Renal pelvis (tissue), 4 donors: ENCODE results near the gene FBXL17. TPM values are rescaled to one million over a fixed set of nuclear protein-coding genes. Genes with fewer than 3 reads are reported as not detected.

Experiments used
- DNase-seq: peaks from one replicate; pipeline ENCODE4 v3.0.0-alpha.2; 2013
- polyA plus RNA-seq, 3 donors: library from polyadenylated mRNA; unstranded; fragments of 120-200 nt; gene quantifications; one replicate each; pipeline ENCODE4 v1.2.1, GENCODE V29; 2013; ENCODE audit not compliant: insufficient read length in 3 of 3

FBXL17 gene
- polyA plus RNA-seq, 3 donors, result 26.3 to 32.7 (median 27.0) TPM

- no peak for DNase-seq
These were observed 463.9 kb downstream of the FBXL17 start for GRCh38 chr5:107917983-107918382.

GRCh38 chr5:107916731-107917725 is 464.9 kb downstream of the FBXL17 start:
- no peak for DNase-seq

- no peak for DNase-seq
These were observed 466.6 kb downstream of the FBXL17 start for GRCh38 chr5:107915176-107915812.

- no peak for DNase-seq
These were observed 468.4 kb downstream of the FBXL17 start for GRCh38 chr5:107913494-107913893.

GRCh38 chr5:107900721-107901120 is 481.2 kb downstream of the FBXL17 start:
- DNase-seq, result no peak

GRCh38 chr5:107894361-107894760 is 487.5 kb downstream of the FBXL17 start:
- no peak for DNase-seq

- DNase-seq, result no peak
These were observed 488.3 kb downstream of the FBXL17 start for GRCh38 chr5:107893642-107894041.

- no peak for DNase-seq
These were observed 492.5 kb downstream of the FBXL17 start for GRCh38 chr5:107889387-107889786.

GRCh38 chr5:107888541-107888940 is 493.4 kb downstream of the FBXL17 start:
- DNase-seq, result no peak

- DNase-seq, result no peak
These were observed 494.5 kb downstream of the FBXL17 start for GRCh38 chr5:107887166-107887943.

- DNase-seq, result no peak
These were observed 496.3 kb downstream of the FBXL17 start for GRCh38 chr5:107885601-107886000.

- no peak for DNase-seq
These were observed 497.0 kb downstream of the FBXL17 start for GRCh38 chr5:107884871-107885270.

- no peak for DNase-seq
These were observed 503.2 kb downstream of the FBXL17 start for GRCh38 chr5:107878661-107879060.

- no peak for DNase-seq
These were observed 505.0 kb downstream of the FBXL17 start for GRCh38 chr5:107876906-107877305.

GRCh38 chr5:107876261-107876660 is 505.6 kb downstream of the FBXL17 start:
- DNase-seq, result no peak

GRCh38 chr5:107875833-107876232 is 506.1 kb downstream of the FBXL17 start:
- DNase-seq, result peak; percentile 30

- no peak for DNase-seq
These were observed 507.1 kb downstream of the FBXL17 start for GRCh38 chr5:107874795-107875194.

- DNase-seq, result no peak
These were observed 508.0 kb downstream of the FBXL17 start for GRCh38 chr5:107873877-107874276.

GRCh38 chr5:107871023-107871422 is 510.9 kb downstream of the FBXL17 start:
- DNase-seq, result no peak

- DNase-seq, result no peak
These were observed 512.3 kb downstream of the FBXL17 start for GRCh38 chr5:107869438-107870115.

GRCh38 chr5:107868650-107869409 is 513.1 kb downstream of the FBXL17 start:
- no peak for DNase-seq
